Pons (tissue), 1 donor: ENCODE results near the gene BABAM1.
A peak's percentile ranks its signal among the peaks of the same experiment; 100 is the strongest.
"Not testable (repeated sequence)": the region's sequence is repeated elsewhere in the genome, so short reads cannot be mapped to it uniquely, and the experiment has no call there.

ENCODE experiments used
- DNase-seq: peaks from one replicate; pipeline ENCODE4 v3.0.0-alpha.2; 2016; ENCODE audit warnings: low spot score

BABAM1 gene

GRCh38 chr19:17243830-17244617, 23.2 kb upstream of the BABAM1 start:
- DNase-seq = no peak

- no peak for DNase-seq
These were observed 22.4 kb upstream of the BABAM1 start for GRCh38 chr19:17244618-17245534.

GRCh38 chr19:17245535-17245984, 21.7 kb upstream of the BABAM1 start, which contains the start of gene NR2F6:
NR2F6 (minus strand) TSS chr19:17245919; CDS start chr19:17245220, 699 bp downstream.
- DNase-seq = no peak

- DNase-seq = no peak
These were observed 20.4 kb upstream of the BABAM1 start for GRCh38 chr19:17246681-17247425.

GRCh38 chr19:17248011-17248776, 19.0 kb upstream of the BABAM1 start:
- DNase-seq = no peak

- no peak for DNase-seq
These were observed 17.2 kb upstream of the BABAM1 start for GRCh38 chr19:17249887-17250548.

GRCh38 chr19:17254636-17255035, 12.6 kb upstream of the BABAM1 start:
- DNase-seq = no peak

- DNase-seq = no peak
These were observed 12.1 kb upstream of the BABAM1 start for GRCh38 chr19:17255150-17255621.

- no peak for DNase-seq
These were observed 11.1 kb upstream of the BABAM1 start for GRCh38 chr19:17256130-17256529.

- DNase-seq = no peak
These were observed 8.0 kb upstream of the BABAM1 start for GRCh38 chr19:17259118-17259780.

GRCh38 chr19:17259934-17260333, 7.3 kb upstream of the BABAM1 start:
- DNase-seq = no peak

GRCh38 chr19:17260842-17261325, 6.4 kb upstream of the BABAM1 start:
- DNase-seq = peak; percentile 52

- no peak for DNase-seq
These were observed 4.7 kb upstream of the BABAM1 start for GRCh38 chr19:17262557-17262956.

- DNase-seq = no peak
These were observed 3.3 kb upstream of the BABAM1 start for GRCh38 chr19:17263712-17264640.

GRCh38 chr19:17264641-17264979, 2.6 kb upstream of the BABAM1 start, which contains the start of gene USHBP1:
USHBP1 (minus strand) TSS chr19:17264745; CDS start chr19:17264299, 446 bp downstream.
- no peak for DNase-seq

- DNase-seq = no peak
These were observed 1.2 kb upstream of the BABAM1 start for GRCh38 chr19:17266026-17266425.

GRCh38 chr19:17266589-17266974, 661 bp upstream of the BABAM1 start:
- no peak for DNase-seq

GRCh38 chr19:17268754-17269153, 1.5 kb downstream of the BABAM1 start:
- no peak for DNase-seq

GRCh38 chr19:17274892-17275291, 7.6 kb downstream of the BABAM1 start:
- not testable (repeated sequence) for DNase-seq
